GM19193 (cell line): ENCODE results near the gene CHP2.

Experiments used
- POLR2A ChIP-seq: IDR thresholded peaks from 4 replicates; pipeline ENCODE4 v1.6.1; 2011; ENCODE audit not compliant: insufficient read depth, insufficient read length; ENCODE audit errors: extremely low read depth

CHP2 gene

GRCh38 chr16:23781176-23781575 lies 26.4 kb downstream of the CHP2 start:
- TF ChIP-seq POLR2A = no peak

GRCh38 chr16:23784811-23785447 lies 30.1 kb downstream of the CHP2 start:
- no peak for TF ChIP-seq POLR2A

- TF ChIP-seq POLR2A = no peak
Observed at GRCh38 chr16:23785842-23786241, 31.0 kb downstream of the CHP2 start.

- no peak for TF ChIP-seq POLR2A
Observed at GRCh38 chr16:23786964-23787561, 32.2 kb downstream of the CHP2 start.

DNA sequence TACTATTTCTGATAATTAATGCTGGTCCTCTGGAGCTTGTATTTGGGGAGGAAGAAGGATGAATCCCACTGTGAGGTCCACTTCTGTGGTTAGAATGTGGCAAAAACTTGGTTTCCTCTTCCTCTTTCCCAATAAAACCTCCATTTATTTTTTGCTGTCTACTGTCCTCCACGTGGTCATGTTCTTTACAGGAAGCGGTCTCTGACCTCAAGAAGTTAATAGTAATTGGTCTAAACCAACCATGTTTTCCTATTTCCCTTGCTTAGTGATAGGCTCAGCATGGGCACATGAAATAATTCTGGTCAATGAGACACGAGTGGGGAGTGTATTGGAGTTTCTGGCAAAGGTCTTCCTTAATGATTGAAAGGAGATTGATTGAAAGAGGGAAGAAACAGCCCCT lies 33.9 kb downstream of the CHP2 start:
- TF ChIP-seq POLR2A = no peak

DNA sequence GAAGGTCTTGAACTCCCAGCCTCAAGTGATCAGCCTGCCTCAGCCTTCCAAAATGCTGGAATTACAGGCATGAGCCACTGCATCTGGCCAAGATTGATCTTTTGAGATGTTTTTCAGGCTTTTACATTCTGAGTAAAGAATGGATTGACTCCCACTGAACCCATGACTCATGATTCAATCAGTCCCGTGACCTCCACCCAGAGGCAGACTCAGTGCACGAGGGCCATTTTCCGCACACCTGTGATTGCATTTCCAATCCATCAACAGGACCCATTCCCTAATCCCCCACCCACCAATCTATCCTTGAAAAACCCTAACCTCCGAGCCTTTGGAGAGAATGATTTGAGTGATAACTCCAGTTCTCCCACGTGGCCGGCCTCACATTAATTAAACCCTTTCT lies 40.6 kb downstream of the CHP2 start:
- TF ChIP-seq POLR2A = no peak

DNA sequence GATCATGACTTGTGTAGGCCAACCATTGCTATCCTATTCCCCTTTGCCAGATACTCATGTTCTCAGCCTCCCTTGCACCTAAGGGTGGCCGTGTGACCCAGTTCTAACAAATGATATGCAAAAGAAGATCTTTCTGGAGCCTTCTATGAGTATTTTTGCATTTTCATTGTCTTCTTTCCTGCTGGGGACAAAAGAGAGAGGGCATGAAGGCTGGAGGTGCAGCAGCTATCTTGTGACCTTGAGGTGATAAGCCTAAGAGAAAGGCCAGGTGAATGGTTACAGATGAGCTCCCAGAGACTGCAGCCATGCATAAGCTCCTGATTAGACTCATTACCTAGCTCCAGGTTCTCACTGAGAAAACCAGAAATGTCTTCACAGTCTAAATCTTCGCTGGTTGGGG lies 42.1 kb downstream of the CHP2 start:
- no peak for TF ChIP-seq POLR2A

DNA sequence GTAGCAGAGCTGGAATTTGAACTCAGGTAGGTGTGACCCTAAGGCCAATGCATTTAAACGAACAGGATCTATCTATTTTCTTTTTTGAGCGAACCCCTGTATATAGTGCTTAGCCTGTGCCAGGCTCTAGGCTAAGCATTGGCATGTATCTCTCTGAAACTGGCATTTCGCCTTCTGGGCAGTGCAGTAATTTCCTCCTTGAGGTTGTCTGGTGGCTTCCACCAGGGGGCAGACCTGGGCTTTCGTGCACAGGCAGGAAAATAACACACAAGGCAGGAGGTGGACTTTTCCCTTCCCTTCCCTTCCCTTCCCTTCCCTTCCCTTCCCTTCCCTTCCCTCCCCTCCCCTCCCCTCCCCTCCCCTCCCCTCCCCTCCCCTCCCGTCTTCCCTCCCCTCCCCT lies 46.6 kb downstream of the CHP2 start:
- TF ChIP-seq POLR2A = no peak

DNA sequence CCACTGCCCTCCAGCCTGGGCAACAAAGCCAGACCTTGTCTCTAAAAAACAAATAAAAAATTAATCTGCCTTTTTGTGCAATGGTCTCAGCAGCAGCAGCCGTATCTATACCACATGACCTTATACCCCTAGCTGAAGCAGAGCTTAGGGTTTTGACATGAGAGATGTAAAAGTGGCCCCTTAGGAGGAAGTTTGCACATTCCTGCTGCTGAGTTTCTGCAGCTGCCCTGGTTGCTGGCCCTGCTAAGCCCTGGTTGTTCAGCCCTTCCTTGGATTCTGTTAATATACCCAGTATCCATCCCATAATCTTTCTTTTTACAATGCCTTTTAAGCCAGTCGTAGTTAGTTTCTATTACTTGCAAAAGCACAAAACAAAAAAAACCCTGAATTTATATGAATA lies 48.0 kb downstream of the CHP2 start:
- TF ChIP-seq POLR2A = no peak

DNA sequence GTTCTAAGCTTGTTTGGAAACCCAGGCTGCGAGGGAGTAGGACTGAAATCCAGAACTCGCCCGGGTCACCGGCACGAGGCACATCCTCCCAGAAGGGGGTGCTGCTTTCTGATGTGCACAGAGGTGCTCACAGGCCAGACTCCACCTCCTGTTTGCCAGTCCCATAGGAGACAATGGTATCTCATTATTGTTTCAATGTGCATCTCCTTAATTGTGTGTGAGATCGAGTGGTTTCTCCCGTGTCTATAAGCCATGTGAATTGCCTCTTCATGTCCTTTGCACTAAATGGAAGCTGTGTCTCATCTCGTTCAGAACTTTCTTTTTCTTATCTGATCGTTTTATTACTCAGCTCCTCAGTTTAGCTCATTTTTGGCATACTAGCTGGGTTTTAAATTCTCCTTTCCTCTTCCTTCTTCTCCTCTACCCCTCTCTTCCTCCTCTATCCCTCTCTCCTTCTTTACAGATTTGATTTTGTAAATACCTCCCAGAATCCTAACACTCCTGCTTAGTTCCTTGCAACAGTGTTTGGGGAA lies 48.8 kb downstream of the CHP2 start:
- no peak for TF ChIP-seq POLR2A

- no peak for TF ChIP-seq POLR2A
Observed at GRCh38 chr16:23807028-23807427, 52.2 kb downstream of the CHP2 start.
